ES-I3 (cell line): ENCODE data around the gene PCDHA11.
"Not testable (repeated sequence)": the region's sequence is repeated elsewhere in the genome, so short reads cannot be mapped to it uniquely, and the experiment has no call there.

Experiments
- H3K36me3 ChIP-seq: 2 replicates; pipeline ENCODE4 v1.6.1; 2013; ENCODE audit warnings: mild to moderate bottlenecking, low read length, control low read depth, moderate library complexity; ENCODE audit not compliant: insufficient read depth
- H3K4me1 ChIP-seq: 2 replicates; pipeline ENCODE4 v1.6.1; 2013; ENCODE audit warnings: mild to moderate bottlenecking, control low read depth, low read length; ENCODE audit not compliant: insufficient read depth
- H3K9ac ChIP-seq: 2 replicates; pipeline ENCODE4 v1.6.1; 2013; ENCODE audit warnings: low read depth, mild to moderate bottlenecking, low read length, moderate library complexity
- H3K9me3 ChIP-seq: 2 replicates; pipeline ENCODE4 v1.6.1; 2013; ENCODE audit warnings: mild to moderate bottlenecking, low read length, moderate library complexity; ENCODE audit not compliant: control insufficient read depth, insufficient read depth

PCDHA11 gene

DNA sequence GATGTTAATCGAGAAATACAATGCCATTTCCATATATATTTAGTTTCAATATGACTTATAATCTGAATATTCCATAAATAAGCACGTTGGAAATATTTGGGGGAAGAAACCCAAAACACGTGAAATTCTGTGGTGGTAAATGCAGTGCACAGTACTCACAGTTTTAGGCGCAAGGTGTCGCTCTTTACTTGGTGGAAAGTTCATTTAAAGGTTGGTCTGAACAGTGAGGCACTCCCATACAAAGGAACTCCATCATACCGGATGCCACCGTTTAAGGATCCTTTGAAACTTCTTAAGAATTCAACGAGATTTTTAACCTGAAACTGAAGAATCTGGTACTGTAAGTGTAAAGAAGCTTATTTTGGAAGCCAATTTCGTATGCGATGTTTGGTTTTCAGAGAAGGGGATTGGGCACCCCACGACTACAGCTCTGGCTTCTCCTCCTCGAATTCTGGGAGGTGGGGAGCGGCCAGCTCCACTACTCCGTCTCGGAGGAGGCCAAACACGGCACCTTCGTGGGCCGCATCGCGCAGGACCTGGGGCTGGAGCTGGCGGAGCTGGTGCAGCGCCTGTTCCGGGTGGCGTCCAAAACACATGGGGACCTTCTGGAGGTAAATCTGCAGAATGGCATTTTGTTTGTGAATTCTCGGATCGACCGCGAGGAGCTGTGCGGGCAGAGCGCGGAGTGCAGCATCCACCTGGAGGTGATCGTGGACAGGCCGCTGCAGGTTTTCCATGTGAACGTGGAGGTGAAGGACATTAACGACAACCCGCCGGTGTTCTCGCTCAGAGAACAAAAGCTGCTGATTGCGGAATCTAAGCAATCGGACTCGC is at the start of gene PCDHA11:
Gene PCDHA11 (plus strand): TSS at position 237 of the 834 bp plus-strand sequence. CDS start 147 bp downstream, at position 384.
- no peaks in the 10 kb centered on the region for H3K36me3 ChIP-seq
- no peaks in the 10 kb centered on the region for H3K9me3 ChIP-seq
- no peaks in the 10 kb centered on the region for H3K4me1 ChIP-seq
- peak within 1 kb of the TSS; percentile 56 for H3K9ac ChIP-seq

DNA sequence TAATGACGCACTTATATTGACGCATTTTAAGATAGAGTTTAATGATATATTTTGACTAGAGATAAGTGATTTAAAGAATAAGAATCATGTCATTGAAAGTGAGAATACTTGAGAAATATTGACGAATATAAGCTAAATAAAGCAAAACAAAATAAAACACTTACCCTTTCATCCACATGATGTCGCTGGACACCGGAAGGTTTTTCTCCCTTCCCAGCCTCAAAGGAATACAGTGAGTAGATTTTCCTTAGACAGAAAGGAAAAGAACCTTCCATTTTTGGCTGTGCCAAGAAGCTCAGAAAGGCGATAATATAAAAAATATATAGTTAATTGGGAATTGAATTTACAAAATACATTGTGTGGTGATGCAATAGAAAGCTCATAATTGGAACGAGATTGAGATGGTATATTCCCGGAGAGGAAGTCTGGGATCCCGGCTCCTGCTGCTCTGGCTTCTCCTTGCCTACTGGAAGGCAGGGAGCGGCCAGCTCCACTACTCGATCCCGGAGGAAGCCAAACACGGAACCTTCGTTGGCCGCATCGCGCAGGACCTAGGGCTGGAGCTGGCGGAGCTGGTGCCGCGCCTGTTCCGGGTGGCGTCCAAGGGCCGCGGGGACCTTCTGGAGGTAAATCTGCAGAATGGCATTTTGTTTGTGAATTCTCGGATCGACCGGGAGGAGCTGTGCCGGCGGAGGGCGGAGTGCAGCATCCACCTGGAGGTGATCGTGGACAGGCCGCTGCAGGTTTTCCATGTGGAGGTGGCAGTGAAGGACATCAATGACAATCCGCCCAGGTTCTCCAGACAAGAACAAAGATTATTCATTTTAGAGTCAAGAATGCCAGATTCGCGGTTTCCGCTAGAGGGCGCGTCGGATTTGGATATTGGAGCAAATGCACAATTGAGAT is 47.1 kb upstream of the PCDHA11 start, which contains the start of gene PCDHA5:
Gene PCDHA5 (plus strand): TSS at position 239 of the 906 bp plus-strand sequence.
- Histone ChIP-seq H3K4me1 (no peaks in the 10 kb centered on the region), H3K36me3 (no peaks in the 10 kb centered on the region), H3K9me3 (no peaks in the 10 kb centered on the region), H3K9ac (no peak within 1 kb of the TSS)

DNA sequence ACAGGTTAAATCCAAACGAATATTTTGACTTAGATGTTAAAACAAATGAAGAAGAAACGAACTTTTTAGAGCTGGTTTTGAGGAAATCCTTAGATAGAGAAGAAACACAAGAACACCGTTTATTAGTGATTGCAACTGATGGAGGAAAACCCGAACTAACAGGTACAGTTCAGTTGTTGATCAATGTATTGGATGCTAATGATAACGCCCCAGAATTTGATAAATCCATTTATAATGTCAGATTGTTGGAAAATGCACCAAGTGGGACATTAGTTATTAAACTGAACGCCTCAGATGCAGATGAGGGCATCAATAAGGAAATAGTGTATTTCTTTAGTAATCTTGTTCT is 46.5 kb upstream of the PCDHA11 start:
- H3K9ac ChIP-seq, result no peak overlapping the region
- no peaks in the 10 kb centered on the region for H3K4me1 ChIP-seq
- no peaks in the 10 kb centered on the region for H3K36me3 ChIP-seq
- no peaks in the 10 kb centered on the region for H3K9me3 ChIP-seq

DNA sequence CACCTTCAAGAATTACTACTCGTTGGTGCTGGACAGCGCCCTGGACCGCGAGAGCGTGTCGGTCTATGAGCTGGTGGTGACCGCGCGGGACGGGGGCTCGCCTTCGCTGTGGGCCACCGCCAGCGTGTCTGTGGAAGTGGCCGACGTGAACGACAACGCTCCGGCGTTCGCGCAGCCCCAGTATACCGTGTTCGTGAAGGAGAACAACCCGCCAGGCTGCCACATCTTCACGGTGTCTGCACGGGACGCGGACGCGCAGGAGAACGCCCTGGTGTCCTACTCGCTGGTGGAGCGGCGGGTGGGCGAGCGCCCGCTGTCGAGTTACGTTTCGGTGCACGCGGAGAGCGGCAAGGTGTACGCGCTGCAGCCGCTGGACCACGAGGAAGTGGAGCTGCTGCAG is 45.8 kb upstream of the PCDHA11 start:
- H3K36me3 ChIP-seq, H3K4me1 ChIP-seq, H3K9ac ChIP-seq, H3K9me3 ChIP-seq: not testable (repeated sequence)

GRCh38 chr5:140823475-140823874 is 45.3 kb upstream of the PCDHA11 start:
- Histone ChIP-seq H3K36me3 (no peaks in the 10 kb centered on the region), H3K4me1 (no peaks in the 10 kb centered on the region), H3K9ac (no peak overlapping the region), H3K9me3 (no peaks in the 10 kb centered on the region)

GRCh38 chr5:140827704-140828361 is 40.9 kb upstream of the PCDHA11 start, which contains the start of gene PCDHA6:
PCDHA6 (plus strand) TSS chr5:140827960; CDS start chr5:140828092, 132 bp downstream.
- no peaks in the 10 kb centered on the region for H3K4me1 ChIP-seq
- no peaks in the 10 kb centered on the region for H3K9me3 ChIP-seq
- peak within 1 kb of the TSS; percentile 48 for H3K9ac ChIP-seq
- H3K36me3 ChIP-seq, result no peaks in the 10 kb centered on the region

- Histone ChIP-seq H3K9ac (peak overlapping the region; percentile 48; the same call in 1 of the 2 replicates), H3K36me3 (no peaks in the 10 kb centered on the region), H3K4me1 (no peaks in the 10 kb centered on the region)
Observed at GRCh38 chr5:140828362-140828737, 40.4 kb upstream of the PCDHA11 start.

GRCh38 chr5:140829511-140830501 is 39.0 kb upstream of the PCDHA11 start:
- not testable (repeated sequence) for H3K9me3 ChIP-seq, H3K4me1 ChIP-seq, H3K9ac ChIP-seq, H3K36me3 ChIP-seq

More at GRCh38 chr5:140828362-140828737, 40.4 kb upstream of the PCDHA11 start:
- H3K9me3 ChIP-seq, result no peaks in the 10 kb centered on the region

DNA sequence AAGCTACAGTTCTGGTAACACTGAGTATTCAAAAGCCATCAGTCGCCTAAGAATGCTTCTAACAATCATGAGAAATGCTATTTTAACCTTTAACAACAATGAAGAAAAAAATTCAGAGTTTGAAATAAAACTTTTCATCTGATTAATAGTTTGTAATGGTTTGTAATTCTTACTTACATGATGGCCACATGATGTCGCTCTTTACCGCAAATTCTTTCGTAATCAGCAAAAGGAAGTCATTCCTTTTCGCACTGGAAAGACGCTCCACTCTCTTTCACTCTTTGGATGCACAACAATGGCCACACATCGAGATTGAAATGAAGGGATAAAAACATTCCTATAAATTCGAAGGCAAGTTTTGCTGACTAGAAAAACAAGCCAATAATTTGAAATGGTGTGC is 34.8 kb upstream of the PCDHA11 start, which contains the start of gene PCDHA7:
Gene PCDHA7 (plus strand): TSS at position 277 of the 400 bp plus-strand sequence. CDS start 115 bp downstream, at position 392.
- no peaks in the 10 kb centered on the region for H3K36me3 ChIP-seq
- no peak within 1 kb of the TSS for H3K9ac ChIP-seq
- H3K9me3 ChIP-seq, result no peaks in the 10 kb centered on the region
- no peaks in the 10 kb centered on the region for H3K4me1 ChIP-seq

DNA sequence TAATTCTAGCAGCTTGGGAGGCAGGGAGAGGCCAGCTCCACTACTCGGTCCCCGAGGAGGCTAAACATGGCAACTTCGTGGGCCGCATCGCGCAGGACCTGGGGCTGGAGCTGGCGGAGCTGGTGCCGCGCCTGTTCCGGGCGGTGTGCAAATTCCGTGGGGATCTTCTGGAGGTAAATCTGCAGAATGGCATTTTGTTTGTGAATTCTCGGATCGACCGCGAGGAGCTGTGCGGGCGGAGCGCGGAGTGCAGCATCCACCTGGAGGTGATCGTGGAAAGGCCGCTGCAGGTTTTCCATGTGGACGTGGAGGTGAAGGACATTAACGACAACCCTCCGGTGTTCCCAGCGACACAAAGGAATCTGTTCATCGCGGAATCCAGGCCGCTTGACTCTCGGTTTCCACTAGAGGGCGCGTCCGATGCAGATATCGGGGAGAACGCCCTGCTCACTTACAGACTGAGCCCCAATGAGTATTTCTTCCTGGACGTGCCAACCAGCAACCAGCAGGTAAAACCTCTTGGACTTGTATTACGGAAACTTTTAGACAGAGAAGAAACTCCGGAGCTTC is 34.2 kb upstream of the PCDHA11 start:
- not testable (repeated sequence) for H3K9ac ChIP-seq, H3K9me3 ChIP-seq, H3K36me3 ChIP-seq, H3K4me1 ChIP-seq

- no peak overlapping the region for H3K9ac ChIP-seq
Observed at GRCh38 chr5:140835622-140836510, 32.9 kb upstream of the PCDHA11 start.

More at GRCh38 chr5:140835622-140836510, 32.9 kb upstream of the PCDHA11 start:
- H3K9me3 ChIP-seq, result no peaks in the 10 kb centered on the region
- H3K36me3 ChIP-seq, result no peaks in the 10 kb centered on the region
- H3K4me1 ChIP-seq, result no peaks in the 10 kb centered on the region
